ENCODE measurements around the gene GINS1.

Gene GINS1

DNA sequence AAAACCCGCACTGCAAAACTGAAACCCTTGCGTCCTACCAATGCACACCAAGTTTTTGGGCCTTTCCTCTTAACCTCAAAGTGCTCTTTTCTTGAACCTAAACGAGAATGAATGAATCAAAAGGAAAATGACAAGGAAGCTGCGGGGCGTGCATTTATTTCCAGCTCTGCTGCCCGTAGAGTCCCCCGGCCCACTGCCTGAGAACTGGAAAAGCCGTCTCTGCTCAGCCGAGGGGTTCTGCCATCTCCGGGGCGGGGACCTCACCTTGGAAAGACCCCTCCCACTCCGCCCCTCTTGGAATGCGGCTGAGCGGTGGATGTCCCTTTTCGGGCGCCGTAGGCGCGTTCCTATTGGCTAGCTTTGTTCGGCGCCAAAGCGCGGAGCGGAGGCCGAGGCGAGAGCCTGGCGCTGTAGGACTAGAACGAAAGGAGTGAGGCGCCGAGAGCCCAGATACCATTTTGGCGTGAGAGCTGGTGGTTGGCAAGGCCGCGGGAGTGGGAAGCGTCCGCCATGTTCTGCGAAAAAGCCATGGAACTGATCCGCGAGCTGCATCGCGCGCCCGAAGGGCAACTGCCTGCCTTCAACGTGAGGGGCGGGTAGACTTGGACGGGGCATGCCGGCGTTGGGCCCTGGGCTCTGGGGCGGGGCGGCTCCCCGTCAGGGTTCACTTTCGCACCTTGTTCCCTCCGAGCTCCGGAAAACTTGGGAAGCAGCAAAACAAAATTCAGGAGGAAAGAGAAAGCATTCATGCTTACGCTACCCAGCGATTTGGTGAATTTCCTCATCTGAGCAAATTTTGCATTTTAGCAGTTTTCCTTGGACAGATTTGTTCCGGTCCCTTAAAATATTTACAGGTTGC is at the start of gene GINS1:
Gene GINS1 (plus strand): TSS at position 363 of the 859 bp plus-strand sequence. CDS start 148 bp downstream, at position 511.
- DNase-seq, result peak; percentile 82

DNA sequence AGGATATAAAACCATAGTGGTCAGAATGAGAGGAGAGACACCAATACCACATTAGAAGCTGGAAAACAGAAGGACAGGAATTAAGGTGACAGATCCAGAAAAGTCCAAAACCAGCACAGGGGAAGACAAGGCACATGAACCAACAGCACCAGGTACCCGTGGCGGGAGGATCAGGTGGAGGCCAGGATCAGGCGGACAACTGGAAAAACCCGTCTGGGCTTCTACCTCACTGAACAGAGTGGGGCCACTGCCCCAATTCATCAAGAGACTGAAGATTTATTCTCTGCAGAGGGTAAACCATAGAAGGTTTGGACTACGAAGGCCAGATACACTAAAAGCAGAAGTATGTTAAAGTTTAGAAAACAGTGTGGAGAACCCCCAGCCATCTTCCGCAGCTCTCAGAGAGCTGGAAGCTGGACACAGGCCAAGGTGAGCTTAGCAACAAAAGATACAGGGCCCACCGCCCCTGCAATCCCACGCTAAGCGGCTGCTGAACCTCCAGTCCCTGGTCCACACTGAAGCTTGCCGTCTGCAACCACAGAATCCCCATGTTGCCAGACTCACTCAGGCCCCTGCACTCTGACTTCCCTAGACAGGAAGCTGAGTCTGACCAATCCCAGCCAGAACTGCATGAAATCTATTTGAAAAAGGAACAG is 46.7 kb upstream of the GINS1 start:
- DNase-seq, result no peak

DNA sequence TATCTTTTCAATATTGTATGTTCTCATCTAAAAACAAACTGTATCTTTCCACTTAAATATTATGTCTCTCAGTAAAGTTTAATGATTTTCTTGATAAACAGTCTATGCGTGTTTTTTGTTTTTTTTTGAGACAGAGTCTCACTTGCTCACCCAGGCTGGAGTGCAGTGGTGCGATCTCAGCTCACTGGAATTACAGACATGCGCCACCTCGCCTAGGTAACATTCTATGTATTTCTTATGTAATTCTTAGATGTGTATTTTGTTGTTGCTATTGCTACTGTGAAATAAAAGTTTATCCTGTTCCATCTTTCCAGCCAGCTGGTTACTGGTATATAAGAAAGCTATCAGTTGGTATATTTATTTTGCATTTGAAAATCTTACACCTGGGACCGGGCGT is 46.2 kb upstream of the GINS1 start:
- no peak for DNase-seq

DNA sequence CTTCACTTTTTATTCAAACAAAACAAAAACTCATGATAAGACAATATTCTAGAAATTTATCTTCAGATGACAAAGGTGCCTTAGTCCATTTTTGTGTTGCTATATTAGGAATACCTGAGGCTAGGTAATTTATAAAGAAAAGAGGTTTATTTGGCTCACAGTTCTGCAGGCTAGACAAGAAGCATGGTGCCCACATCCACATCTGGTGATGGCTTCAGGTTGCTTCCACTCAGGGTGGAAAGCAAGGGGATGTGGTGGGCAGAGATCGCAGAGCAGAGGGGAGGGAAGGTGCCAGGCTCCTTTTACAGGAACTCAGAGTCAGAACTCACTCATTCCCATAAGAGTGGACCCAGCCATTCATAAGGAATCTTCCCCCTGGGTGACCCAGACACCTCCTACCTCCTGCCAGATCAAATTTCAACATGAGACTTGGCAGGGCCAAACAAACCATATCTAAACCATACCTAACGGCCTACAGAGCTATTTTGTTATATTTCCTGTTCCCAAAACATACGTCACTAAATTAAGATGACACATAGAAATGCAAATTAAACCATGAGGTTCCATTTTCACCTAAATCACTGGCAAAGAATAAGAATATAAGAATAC is 43.2 kb upstream of the GINS1 start:
- DNase-seq, result no peak

DNA sequence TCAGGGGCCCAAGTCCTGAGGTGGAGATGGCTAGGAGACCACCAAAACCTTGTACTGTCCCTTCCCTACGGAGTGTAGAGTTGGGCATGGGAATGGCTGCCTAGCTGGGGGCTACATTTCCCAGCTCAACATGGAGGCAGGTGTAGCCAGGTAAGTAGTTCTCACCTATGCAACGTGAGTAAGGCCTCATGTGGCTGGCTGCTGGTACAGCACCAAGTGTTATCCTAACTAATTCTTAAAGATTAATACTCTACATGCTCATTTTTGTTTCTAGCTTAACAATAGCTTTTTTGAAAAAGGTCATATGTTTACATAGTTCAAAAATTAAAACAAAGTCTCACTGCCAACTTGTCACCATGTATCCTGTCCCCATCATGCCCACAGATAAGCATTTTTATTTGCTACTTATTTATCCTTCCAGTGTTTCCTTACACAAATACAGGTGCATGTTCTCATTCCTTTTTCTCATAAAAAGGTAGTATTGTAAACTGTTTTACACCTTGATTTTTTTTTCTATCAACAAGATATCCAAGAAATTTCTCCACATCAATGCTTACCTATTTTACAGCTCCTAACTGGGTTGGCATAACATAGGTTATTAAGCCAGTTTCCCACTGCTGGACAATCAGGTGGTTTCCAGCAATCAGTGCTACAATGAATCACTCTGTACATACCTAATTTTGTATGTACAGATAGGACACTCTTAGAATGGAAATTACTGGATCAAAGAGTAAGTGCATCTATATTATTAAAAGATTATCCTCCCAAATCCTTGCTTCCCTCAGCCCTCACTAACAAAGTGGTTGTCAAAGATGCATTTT is 42.4 kb upstream of the GINS1 start:
- no peak for DNase-seq

DNA sequence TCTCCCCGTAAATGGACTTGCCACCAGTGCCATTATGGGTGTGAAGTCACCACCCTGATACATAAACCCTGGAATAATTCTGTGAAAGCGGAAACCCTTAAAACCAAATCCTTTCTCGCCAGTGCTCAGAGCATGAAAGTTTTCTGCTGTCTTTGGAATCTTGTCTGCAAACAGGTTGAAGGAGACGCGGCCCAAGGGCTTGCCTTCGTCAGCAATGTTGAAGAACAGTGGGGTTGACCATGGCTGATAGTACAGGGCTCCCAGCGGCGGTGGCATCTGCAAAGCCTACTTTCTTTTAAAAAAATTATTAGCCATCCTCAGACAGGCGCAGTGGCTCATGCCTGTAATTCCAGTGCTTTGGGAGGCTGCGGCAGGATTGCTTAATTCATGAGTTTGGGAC is 38.9 kb upstream of the GINS1 start:
- no peak for DNase-seq

DNA sequence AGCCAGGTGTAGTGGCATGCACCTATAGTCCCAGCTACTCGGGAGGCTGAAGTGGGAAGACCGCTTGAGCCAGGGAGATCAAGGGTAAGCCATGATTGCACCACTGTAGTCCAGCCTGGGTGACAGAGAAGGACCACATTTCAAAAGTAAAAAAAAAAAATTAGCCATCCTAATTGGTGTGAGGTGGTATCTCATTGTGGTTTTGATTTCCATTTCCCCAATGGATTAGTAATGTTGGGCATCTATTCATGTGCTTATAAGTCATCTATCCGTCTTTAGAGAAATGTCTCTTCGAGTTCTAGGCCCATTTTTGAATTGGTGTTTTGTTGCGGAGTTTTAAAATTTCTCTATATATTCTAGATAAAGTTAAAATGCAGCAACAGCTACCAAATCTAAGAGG is 38.5 kb upstream of the GINS1 start:
- no peak for DNase-seq

DNA sequence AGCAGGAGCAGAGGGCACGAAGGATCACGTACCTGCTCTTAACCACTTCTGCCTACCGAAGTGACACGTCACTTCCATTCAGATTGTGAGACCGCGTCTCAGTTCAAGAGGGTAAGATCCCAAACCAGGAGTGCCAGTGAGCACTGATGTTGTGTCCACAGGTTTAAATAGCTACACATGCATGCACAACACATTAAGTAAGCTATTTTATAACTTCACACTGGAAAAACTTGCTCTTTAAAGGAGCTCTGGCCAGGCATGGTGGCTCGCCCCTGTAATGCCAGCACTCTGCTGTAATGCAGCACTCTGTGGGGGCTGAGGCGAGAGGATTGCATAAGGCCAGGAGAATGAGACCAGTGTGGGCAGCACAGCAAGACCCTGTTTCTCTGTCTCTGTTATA is 37.9 kb upstream of the GINS1 start:
- no peak for DNase-seq

DNA sequence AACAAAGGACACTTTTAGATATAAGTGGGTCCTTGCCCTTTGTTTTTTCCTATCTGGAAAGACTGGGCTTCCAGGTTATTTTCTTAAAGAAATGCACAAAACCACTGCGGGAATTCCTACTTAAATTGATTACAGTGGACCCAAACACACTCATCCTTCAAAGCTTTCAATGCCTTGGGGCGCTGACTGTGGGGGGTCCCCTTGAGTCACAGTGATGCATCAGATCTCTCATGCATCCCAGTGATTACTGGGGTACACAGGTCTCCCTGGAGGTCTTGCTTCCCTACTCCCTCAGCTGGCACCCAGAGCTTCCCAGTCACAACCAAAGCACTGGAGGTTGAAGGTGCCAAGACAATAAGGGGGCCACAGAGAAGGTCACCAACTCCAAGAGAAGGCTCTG is 37.5 kb upstream of the GINS1 start:
- no peak for DNase-seq

DNA sequence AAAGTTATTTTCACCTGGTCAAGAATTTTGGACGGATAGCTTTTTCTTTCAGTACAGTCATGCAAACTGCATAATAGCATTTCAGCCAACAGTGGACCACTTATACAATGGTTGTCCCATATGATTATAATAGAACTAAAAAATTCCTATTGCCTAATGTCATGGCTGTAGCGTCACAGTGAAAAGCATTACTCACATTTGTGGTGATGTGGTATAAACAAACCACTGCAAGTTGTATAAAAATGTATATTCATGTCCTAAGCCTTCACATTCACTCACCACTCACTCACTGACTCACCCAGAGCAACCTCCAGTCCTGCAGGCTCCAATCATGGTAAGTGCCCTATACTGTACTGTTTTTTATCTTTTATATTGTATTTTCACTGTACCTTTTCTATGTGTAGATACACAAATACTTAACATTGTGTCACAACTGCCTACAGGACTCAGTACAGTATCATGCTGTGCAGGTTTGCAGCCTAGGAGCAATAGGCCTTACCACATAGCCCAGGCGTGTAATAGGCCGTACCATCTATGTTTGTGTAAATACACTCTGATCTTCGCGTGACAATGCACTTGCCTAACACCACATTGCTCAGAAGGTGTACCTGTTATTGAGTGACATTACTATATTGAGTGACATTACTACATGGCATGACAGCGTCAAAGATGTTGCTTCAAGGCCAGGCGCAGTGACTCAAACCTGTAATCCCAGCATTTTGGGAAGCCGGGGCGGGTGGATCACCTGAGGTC is 34.7 kb upstream of the GINS1 start:
- no peak for DNase-seq

DNA sequence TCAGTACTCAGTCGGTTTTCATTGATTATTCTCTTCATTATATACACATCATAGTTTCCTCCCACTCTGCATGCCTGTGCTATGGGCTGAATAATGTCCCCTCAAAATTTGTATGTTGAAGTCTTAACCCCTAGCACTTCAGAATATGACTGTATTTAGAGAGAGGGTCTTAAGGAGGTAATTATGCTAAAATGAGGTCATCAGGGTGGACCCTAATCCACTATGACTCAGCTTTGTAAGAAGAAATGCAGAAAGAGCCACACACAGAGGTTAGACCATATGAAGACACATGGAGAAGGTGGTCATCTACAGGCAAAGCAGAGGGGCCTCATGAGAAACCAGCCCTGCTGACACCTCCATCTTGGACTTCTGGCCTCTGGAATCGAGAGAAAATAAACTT is 32.6 kb upstream of the GINS1 start:
- no peak for DNase-seq

DNA sequence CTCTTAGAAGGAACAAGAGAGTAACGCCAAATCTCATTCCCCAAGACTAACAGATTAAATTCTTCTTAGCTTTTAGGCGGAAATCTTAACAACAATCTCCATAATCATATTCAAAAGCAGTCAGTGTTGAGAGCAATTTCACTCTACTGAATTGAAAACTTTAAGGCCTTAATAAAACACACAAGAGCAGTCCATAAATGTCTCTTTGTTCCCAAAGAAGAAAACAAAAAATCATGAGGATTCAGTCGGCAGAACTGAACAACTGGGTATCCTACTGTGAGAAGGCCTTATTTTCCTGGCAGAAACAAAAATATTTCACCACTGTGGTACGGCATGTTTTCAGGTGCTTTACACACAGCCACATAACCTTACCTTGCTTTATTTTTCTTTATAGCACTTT is 31.2 kb upstream of the GINS1 start:
- no peak for DNase-seq

DNA sequence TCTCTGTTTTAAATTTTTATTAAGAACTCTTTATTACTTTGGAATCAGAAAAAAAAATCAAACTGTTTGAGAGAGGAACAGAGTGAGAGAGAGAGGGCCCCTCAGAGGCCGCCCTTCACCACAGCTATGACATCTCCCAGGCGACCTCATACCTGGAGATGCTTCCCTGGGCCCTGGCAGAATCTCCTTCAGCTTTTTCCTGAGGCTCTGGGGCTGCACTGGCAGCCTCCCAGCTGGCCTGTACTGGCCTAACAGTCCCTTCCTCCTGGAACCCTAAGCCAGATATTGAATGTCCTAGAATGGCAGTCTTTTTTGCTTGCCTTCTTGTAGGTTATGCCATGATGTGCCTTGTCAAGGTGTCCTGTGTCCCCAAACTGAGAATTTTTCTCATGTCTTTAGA is 30.6 kb upstream of the GINS1 start:
- no peak for DNase-seq

DNA sequence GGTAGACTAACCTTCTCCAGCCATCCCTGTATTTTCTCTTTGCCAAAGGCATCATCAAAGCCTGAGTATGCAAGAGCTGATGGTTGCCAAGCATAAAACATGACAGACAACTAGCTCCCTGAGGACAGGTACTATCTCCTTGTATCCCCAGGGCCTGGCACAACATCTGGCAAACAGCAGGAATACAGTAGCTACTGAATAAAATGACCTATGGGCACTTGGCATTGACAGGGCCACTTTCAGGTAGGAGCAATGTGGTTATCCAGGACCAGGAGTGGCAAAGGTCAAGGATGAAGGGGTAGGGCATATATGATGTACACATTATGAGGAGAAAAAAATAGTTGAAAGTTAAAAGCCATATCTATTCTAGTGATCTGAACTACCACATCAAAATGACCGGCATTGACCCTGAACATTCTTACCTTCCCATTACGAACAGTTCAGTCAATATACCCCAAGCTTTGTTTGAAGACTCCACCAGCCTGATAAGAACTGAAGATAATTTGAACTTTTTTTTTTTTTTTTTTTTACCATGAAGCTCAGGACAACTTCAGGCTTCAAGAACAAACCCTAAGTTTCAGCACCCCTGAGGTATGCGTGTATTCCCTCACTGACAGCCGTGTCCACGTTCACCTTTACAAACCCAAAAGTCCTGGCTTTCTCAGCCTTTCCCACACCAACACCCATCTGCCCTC is 29.1 kb upstream of the GINS1 start:
- DNase-seq, result no peak

DNA sequence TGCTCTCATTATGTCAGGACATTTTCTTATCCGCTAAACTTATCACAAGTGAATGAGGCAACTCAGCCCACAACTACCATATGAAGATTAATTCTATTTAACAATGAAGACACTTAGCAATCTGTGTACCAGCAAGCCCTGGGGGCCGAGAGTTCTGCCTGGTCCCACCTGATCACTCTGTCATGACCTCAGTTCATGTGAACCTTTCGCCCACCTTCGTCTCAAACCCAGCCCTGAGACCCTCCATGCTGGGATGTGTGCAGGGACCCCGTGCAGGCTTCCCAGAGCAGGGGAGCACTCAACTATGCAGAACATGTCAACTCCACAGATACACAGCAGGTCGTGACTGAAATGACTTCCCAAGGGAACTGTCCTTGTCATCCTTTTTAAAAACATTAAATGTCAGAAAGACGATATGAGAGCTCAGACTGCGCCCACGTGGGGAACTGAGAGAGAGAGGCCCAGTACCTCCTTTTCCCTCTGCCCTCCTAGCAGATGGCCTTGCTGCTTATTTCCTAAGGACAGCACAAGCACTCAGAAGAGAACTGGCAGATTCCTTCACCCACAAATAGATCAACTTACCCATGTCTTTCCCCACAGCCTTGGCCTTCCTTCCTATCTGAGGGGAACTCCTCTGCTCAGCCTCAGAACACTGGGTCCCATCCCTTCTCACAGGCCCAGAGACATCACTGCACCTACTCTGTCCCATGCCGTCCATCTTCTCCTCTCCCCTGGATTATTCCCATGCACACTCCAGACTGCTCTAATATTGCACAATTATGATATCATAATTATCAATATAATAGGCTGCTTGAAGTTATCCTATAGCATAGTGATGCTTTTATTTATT is 28.4 kb upstream of the GINS1 start:
- DNase-seq, result no peak

DNA sequence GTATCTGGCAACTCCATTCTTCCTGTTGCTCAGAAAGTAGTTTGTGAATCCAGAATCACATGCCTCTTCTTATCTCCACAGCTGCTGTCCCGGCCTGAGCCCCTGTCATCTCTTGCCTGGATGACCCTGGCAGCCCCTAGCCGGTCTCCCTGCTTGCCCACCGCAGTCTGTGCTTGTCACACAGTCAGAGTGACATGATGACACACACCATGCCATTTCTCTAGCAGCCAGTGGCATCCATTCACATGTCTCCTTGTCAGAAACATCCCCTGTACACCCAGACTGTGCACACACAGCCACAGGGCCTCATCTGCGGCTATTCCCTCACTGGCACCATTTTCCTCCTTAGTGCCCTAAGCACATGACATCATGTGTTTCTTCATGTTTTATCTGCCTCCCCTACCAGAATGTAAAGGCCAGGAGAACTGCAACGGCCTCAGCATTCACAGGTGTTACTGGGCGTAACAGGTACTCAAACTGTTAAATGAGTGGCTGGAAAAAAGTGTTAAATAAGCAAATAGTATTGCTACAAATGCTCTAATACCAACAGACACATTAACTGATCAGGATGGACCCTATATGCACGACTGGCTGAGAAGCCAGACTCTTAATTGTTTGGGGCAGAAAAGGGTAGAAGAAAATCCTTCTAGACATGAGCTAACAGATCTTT is 26.4 kb upstream of the GINS1 start:
- DNase-seq, result no peak

DNA sequence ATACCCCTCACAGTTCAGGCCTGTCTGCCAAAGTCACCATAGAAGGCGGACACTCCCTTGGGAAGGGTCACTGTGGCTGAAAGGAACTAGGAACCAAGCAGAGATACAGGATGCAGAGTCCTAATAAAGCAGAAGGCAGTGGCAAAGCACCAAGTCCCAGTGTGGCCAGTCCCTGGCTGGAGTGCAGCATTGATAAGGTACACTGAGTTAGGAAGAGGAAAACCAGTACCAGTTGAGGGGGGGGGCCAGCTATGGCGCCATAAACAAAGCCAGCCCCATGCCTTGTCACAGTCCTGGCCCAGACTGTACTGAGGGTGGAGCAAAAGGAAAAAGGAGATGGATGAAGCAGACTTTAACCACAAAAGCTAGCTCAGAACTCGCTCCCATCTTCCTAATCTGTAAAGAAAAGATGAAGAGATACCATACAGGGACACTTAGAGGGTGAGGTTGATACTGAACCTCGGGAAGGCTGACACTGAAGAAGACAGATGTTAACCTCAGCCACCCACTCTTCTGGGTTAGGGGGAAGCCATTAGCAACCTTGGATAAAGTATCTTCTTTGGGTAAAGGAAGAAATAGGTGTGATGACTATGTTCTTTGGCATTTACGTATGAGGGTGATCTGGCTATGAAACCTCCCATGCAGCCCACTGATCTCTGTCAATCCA is 24.6 kb upstream of the GINS1 start:
- DNase-seq, result no peak

DNA sequence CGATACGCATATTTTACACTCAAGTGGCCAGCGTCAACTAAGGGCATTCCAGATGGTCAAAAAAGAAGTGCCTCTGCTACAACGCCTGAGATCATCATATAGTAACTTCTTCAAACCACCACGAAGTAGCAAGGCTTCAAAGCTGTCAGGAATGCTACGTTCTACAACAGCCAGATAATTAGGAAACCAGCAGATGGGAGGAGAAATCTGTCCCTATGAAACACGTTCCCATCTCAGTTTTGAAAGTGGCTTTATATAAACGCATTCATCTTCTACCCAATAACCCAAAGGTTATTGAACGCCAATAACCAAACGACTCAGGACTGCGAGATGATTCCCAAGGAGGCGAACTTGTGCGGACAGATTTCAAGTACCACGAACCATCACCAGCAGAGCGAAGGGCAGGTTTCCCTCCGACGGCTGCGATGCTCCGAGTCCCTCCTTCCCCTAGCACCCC is 18.0 kb upstream of the GINS1 start:
- peak; percentile 45 for DNase-seq

DNA sequence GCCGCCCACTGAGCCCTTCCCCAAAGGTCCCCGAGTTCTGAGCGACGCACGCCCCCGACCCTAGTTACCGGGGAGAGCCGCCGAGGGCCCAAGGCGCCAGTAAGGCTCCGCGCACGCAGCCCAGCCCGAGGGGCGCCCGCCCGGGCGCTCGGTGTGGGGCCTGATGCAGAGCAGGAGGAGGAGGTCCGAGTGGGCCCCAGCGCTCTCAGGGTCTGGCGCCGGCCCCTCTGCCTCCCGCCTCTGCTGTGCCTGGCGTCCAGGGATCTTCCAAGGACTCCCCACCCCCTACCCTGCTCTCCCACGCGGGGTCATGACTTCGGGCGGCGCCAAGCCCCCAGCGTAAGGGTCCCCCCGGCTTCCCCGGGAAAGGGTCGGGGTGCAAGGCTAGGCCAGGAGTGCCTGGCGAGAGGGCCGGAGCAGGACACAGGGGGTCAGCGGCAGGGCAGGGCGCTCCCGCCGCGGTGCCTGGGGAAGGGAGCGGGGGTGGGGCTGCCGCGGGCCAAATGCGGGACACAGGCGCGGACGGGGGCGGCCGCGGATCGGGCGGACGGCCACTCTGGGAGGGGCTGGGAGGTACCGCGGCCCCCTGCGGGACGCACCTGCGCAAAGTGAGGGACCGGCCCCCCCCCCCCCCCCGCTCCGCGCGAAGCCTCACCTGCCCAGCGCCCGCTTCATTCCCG is 17.5 kb upstream of the GINS1 start:
- no peak for DNase-seq
